Endothelial cell of umbilical vein (primary cell): ENCODE measurements around the gene CYLC2. TPM values are rescaled to one million over a fixed set of nuclear protein-coding genes. Genes with fewer than 3 reads are reported as not detected.

Experiments used
- Bru-seq: library from RNA; stranded (reverse); fragments of 400-500 nt; gene quantifications from one replicate; lab custom pipeline; 2021; lab: Mats Ljungman, UMichigan
- BruChase-seq, 2 experiments: library from RNA; stranded (reverse); fragments of 400-500 nt; gene quantifications; one replicate each; lab custom pipeline; 2021; lab: Mats Ljungman, UMichigan
- BruUV-seq: library from RNA; stranded (reverse); fragments of 400-500 nt; replicated peaks from 2 replicates; lab custom pipeline; 2021; lab: Mats Ljungman, UMichigan
- CTCF ChIA-PET: fragments of 300-600, 350-600 bp; sonication (Branson Sonifier 250); formaldehyde crosslinking; loops from one replicate; lab custom pipeline; 2021; ENCODE audit warnings: antibody characterized with exemption, inconsistent platforms; lab: Charles Lee
- POLR2A ChIA-PET: fragments of 300-600, 350-600 bp; sonication (Branson Sonifier 250); formaldehyde crosslinking; loops from one replicate; lab custom pipeline; 2021; ENCODE audit warnings: antibody characterized with exemption, inconsistent platforms; lab: Charles Lee
- DNase-seq: peaks from one replicate; pipeline ENCODE4 v3.0.0-alpha.2; 2011; ENCODE audit warnings: low read depth, low spot score
- FAIRE-seq: peaks from 2 replicates; lab custom pipeline; 2011; peaks lifted over from hg19 to GRCh38; lab: Jason Lieb, UNC
- H2AFZ ChIP-seq: 2 replicates; pipeline ENCODE4 v1.6.0; 2012; ENCODE audit warnings: low read depth, low read length, control low read depth, inconsistent platforms
- H3K27ac ChIP-seq: 2 replicates; pipeline ENCODE4 v1.5.1; 2011; ENCODE audit warnings: low read depth, mild to moderate bottlenecking, control low read depth, low read length, moderate library complexity; ENCODE audit not compliant: insufficient read depth
- H3K27me3 ChIP-seq, 2 experiments: 2 replicates each; pipeline versions ENCODE4 v1.6.0 to v1.6.1; 2011; ENCODE audit warnings: low read length in 2 of 2, mixed read lengths in 1 of 2; ENCODE audit not compliant: control insufficient read depth in 2 of 2, insufficient read depth in 2 of 2
- H3K36me3 ChIP-seq, 2 experiments: 2 replicates in 1 of 2; 3 replicates in 1 of 2; pipeline ENCODE4 v1.5.1; 2011; ENCODE audit warnings: low read length in 2 of 2, mild to moderate bottlenecking in 1 of 2, moderate library complexity in 1 of 2; ENCODE audit not compliant: control insufficient read depth in 2 of 2, insufficient read depth in 2 of 2; ENCODE audit errors: extremely low read depth in 1 of 2
- H3K4me1 ChIP-seq: 3 replicates; pipeline ENCODE4 v1.5.1; 2011; ENCODE audit warnings: mild to moderate bottlenecking, low read length; ENCODE audit not compliant: control insufficient read depth, insufficient read depth; ENCODE audit errors: extremely low read depth
- H3K4me2 ChIP-seq: 2 replicates; pipeline ENCODE4 v1.6.1; 2011; ENCODE audit warnings: low read length, control low read depth, mixed read lengths; ENCODE audit not compliant: insufficient read depth
- H3K4me3 ChIP-seq, 3 experiments: fragments of 200-600 bp in 1 of 3; sonication (generic), shearing (Covaris generic) in 1 of 3; replicated peaks in 1 of 3; 2 replicates each; pipeline ENCODE4 v1.5.1; 2011 to 2016; ENCODE audit warnings: control low read depth in 3 of 3, low read length in 3 of 3, mild to moderate bottlenecking in 2 of 3, inconsistent platforms in 1 of 3, low read depth in 1 of 3, moderate library complexity in 1 of 3; ENCODE audit not compliant: insufficient read depth in 1 of 3
- H3K79me2 ChIP-seq: 2 replicates; pipeline ENCODE4 v1.6.0; 2012; ENCODE audit warnings: low read length, inconsistent platforms; ENCODE audit not compliant: control insufficient read depth, insufficient read depth
- H3K9ac ChIP-seq: replicated peaks from 2 replicates; pipeline ENCODE3; 2011; ENCODE audit warnings: low read length, control low read depth; ENCODE audit not compliant: insufficient read depth; ENCODE audit errors: extremely low read depth
- H3K9me1 ChIP-seq: replicated peaks from 3 replicates; pipeline ENCODE4 v1.6.0; 2011; ENCODE audit warnings: mild to moderate bottlenecking, low read length; ENCODE audit not compliant: control insufficient read depth, insufficient read depth; ENCODE audit errors: extremely low read depth
- H3K9me3 ChIP-seq: replicated peaks from 2 replicates; pipeline ENCODE4 v1.5.1; 2012; ENCODE audit warnings: low read length, inconsistent platforms; ENCODE audit not compliant: control insufficient read depth, insufficient read depth
- H4K20me1 ChIP-seq: replicated peaks from 2 replicates; pipeline ENCODE3; 2011; ENCODE audit warnings: mild to moderate bottlenecking, low read length; ENCODE audit not compliant: control insufficient read depth, insufficient read depth; ENCODE audit errors: extremely low read depth
- CTCF ChIP-seq, 2 donors: IDR thresholded peaks; 1 replicate in 1 of 2; 2 replicates in 1 of 2; pipeline ENCODE4 v1.5.1; 2011; ENCODE audit warnings: low read length in 2 of 2, mild to moderate bottlenecking in 2 of 2, moderate library complexity in 2 of 2, control low read depth in 1 of 2, inconsistent platforms in 1 of 2, low read depth in 1 of 2; ENCODE audit not compliant: insufficient read depth in 1 of 2; ENCODE audit errors: extremely low read depth in 1 of 2
- EZH2 ChIP-seq: IDR thresholded peaks from 2 replicates; pipeline ENCODE4 v1.6.1; 2012; ENCODE audit warnings: borderline replicate concordance, low read depth, mild to moderate bottlenecking, moderate library complexity, low read length, inconsistent platforms; ENCODE audit not compliant: severe bottlenecking
- FOS ChIP-seq: IDR thresholded peaks from 2 replicates; pipeline ENCODE4 v1.6.1; 2011; ENCODE audit warnings: mild to moderate bottlenecking, low read length, moderate library complexity, borderline replicate concordance; ENCODE audit not compliant: insufficient read depth
- GATA2 ChIP-seq: IDR thresholded peaks from 2 replicates; pipeline ENCODE4 v1.7.0; 2011; ENCODE audit warnings: low read depth, mild to moderate bottlenecking, moderate library complexity, mixed read lengths, low read length; ENCODE audit not compliant: insufficient read length, insufficient read depth
- JUN ChIP-seq: IDR thresholded peaks from 2 replicates; pipeline ENCODE4 v1.6.1; 2011; ENCODE audit warnings: borderline replicate concordance, low read depth; ENCODE audit not compliant: insufficient read length, insufficient read depth
- MAX ChIP-seq: IDR thresholded peaks from 2 replicates; pipeline ENCODE4 v1.6.1; 2011; ENCODE audit not compliant: insufficient read depth, insufficient read length
- MYC ChIP-seq: IDR thresholded peaks from one replicate; pipeline ENCODE4 v1.6.1; 2011; ENCODE audit warnings: mild to moderate bottlenecking, low read depth, low read length
- POLR2A ChIP-seq: IDR thresholded peaks from 2 replicates; pipeline ENCODE4 v1.6.1; 2012; ENCODE audit warnings: low read depth, mild to moderate bottlenecking, control low read depth, low read length
- POLR2AphosphoS5 ChIP-seq: IDR thresholded peaks from 2 replicates; pipeline ENCODE4 v1.6.1; 2012; ENCODE audit warnings: low read depth, mild to moderate bottlenecking, control low read depth, low read length, moderate library complexity; ENCODE audit not compliant: insufficient read depth
- dilution Hi-C: fragments of 300-500 bp; cut with MboI; formaldehyde crosslinking; loops from one replicate; pipeline ENCODE4 v1.15.0; 2019; ENCODE audit warnings: low sequenced_read_pairs; ENCODE audit not compliant: extremely low pct_ligation_motif_present
- intact Hi-C: fragments of 100-400 bp; cut with micrococcal nuclease; formaldehyde crosslinking; loops from one replicate; pipeline ENCODE4 v1.10.0; 2022
- long read RNA-seq: library from polyadenylated mRNA; stranded (forward); transcript quantifications from one replicate; pipeline ENCODE4 v2.0.0, GENCODE V29; 2021
- polyA minus RNA-seq, 3 experiments: library from RNA; depleted of rRNA, polyadenylated mRNA; stranded (reverse); fragments of >200 nt; gene quantifications; 1 replicate in 1 of 3; 2 replicates in 2 of 3; pipeline ENCODE4 v1.2.3, GENCODE V29; 2011
- polyA plus RNA-seq, 4 experiments: library from polyadenylated mRNA; depleted of rRNA in 3 of 4; stranded (reverse) in 3 of 4; unstranded in 1 of 4; fragments of >200 nt; gene quantifications; 2 replicates each; pipeline versions ENCODE4 v1.2.1 to v1.2.3, GENCODE V29; 2011 to 2012; ENCODE audit warnings: missing spikeins in 1 of 4
- total RNA-seq: library from RNA; stranded (reverse); gene quantifications from 2 replicates; pipeline ENCODE4 v1.2.3, GENCODE V29; 2021

The CYLC2 gene
- total RNA-seq, result not detected in 2 replicates
- not detected in 2 replicates for polyA plus RNA-seq
- not detected in 2 replicates for polyA plus RNA-seq (2011; cell fraction: cytosol; rRNA removed)
- not detected in 2 replicates for polyA plus RNA-seq (2011; cell fraction: nucleus; rRNA removed)
- polyA plus RNA-seq (2012), result not detected in 2 replicates
- polyA minus RNA-seq, result not detected in 2 replicates
- polyA minus RNA-seq (2011; cell fraction: cytosol; rRNA and poly(A)+ RNA removed), result not detected
- polyA minus RNA-seq (2011; cell fraction: nucleus; rRNA and poly(A)+ RNA removed), result not detected in 2 replicates
- Bru-seq, nascent RNA, result not detected
- BruChase-seq, experiment 1, labeled RNA remaining after a 6-hour chase, result not detected
- not detected for BruChase-seq, experiment 2, labeled RNA remaining after a 2-hour chase
- long read RNA-seq, result 0 reads

GRCh38 chr9:102995033-102995432 lies at the start of gene CYLC2:
CYLC2 (plus strand) TSS chr9:102995333; CDS start chr9:102995381, 48 bp downstream.
- dilution Hi-C loops, result no loop called here

More at GRCh38 chr9:102995033-102995432, at the start of gene CYLC2:
- FAIRE-seq (no peak), DNase-seq (no peak)
- no peaks in the 10 kb centered on the region for H3K27me3 ChIP-seq
- no peaks in the 10 kb centered on the region for H3K9me1 ChIP-seq
- no peak within 1 kb of the TSS for H3K4me2 ChIP-seq
- BruUV-seq, result no TSS peak
- H3K27ac ChIP-seq, result no peak within 1 kb of the TSS
- ChIA-PET CTCF (no interaction called here), POLR2A (no interaction called here)
- H3K9me3 ChIP-seq, result peaks cover 2% of the 10 kb centered on the region
- H3K36me3 ChIP-seq, result no peaks in the 10 kb centered on the region
- no peaks in the 10 kb centered on the region for H3K79me2 ChIP-seq
- intact Hi-C loops, result no loop called here
- H4K20me1 ChIP-seq, result no peaks in the 10 kb centered on the region
- H3K9ac ChIP-seq, result no peak within 1 kb of the TSS
- no peak within 1 kb of the TSS for H3K4me3 ChIP-seq
- TF ChIP-seq POLR2AphosphoS5 (no peak), MYC (no peak), FOS (no peak), EZH2 (no peak), MAX (no peak), GATA2 (no peak), POLR2A (no peak), CTCF (IDR thresholded peaks at IDR 0.05; ENCODE audit: extremely low read depth in 1 of 2, insufficient read depth in 1 of 2, low read depth in 1 of 2, low read length in 2 of 2) (no peak), JUN (no peak)
- no peak within 1 kb of the TSS for H2AFZ ChIP-seq
- no peaks in the 10 kb centered on the region for H3K4me1 ChIP-seq
